Measurements from ENCODE around the gene TMEM123. TPM values are rescaled to one million over a fixed set of nuclear protein-coding genes. Genes with fewer than 3 reads are reported as not detected.
"Not testable (repeated sequence)": the region's sequence is repeated elsewhere in the genome, so short reads cannot be mapped to it uniquely, and the experiment has no call there.

Gene TMEM123
- total RNA-seq, 1 donor = 149 TPM

- no peak for DNase-seq (ENCODE audit: low read depth in 2 of 3, low spot score in 2 of 3)
Measured at GRCh38 chr11:102451041-102451680, 1.4 kb downstream of the TMEM123 start.

GRCh38 chr11:102449651-102450570, 2.7 kb downstream of the TMEM123 start:
- no peak for DNase-seq (ENCODE audit: low read depth in 2 of 3, low spot score in 2 of 3)

DNA sequence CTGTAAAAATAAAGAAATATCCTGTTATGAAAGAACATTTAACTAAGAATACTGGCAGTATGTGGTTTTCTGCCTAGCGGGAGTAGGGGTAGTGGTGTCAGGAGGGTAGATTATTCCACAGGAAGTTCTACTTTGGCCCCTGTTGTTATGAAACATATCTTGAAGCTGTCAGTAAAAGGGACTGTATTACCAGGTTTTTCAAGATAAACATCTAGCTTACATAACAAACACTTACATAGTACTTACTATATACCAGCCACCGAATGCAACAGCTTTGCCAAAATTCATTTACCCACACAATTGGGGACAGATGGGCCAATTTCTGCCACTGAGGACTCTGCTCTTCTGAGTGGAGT, 3.7 kb downstream of the TMEM123 start:
- DNase-seq (ENCODE audit: low read depth in 2 of 3, low spot score in 2 of 3) = no peak

DNA sequence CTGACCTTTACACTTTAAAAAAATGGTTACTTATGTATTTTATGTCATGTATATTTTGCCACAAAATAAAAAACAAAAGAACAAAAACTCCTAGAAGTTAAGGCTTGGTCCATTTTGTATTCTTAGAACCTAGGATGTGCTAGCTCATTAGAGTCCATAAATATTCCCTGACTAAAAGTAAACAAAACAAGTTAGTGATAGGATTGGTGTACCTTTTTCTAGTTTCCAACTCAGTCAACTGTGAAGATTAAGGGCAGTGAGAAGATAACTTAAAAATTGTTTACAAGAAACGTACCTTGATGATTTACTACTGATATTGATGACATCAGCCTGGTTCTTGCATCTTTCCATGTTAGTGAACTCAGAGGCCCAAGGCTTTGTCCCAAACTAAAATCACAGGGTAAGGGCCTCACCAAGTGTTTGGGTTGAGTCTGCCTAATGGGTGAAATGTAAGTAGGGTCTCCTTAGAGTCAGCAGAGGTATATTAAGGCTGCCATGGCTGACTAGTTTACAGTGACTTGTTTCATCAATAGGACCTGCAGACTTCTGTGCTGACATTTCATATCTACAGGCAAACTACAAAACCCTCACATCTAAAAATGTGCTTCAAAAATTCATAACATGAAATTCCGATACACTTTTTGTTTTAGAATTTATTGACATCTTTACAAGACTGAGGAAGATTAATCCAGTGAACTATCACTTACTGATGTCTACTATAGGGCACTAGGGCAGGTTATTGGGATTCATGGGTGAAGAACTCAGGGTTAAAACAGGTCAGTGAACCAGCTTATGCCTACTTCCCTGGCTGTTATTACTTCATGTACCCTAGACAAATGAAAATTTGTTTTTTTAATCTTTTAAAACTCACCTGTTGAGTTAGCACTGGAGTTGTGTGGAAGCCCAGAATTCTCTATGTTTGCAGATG, 4.4 kb downstream of the TMEM123 start:
- no peak for DNase-seq (ENCODE audit: low read depth in 2 of 3, low spot score in 2 of 3)

- DNase-seq (ENCODE audit: low read depth in 2 of 3, low spot score in 2 of 3) = no peak
Measured at GRCh38 chr11:102447193-102447592, 5.4 kb downstream of the TMEM123 start.

DNA sequence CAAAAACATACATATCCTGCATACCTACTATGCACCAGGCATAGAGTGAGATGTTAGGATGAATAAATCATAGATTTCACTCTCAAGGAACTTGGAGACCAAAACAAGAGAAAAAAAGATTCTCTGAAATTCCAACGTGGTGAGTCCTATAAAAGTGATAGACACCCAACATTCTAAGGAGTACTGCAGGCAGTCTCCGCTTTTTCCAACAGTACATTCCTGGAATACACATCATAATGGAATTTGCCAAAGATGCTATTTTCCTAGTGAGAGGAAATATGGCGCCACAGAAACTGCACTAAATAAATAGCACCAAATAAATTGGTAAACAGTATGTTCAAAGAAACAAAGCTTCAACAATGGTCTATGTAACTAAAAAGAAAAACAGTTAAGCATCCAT, 6.0 kb downstream of the TMEM123 start:
- no peak for DNase-seq (ENCODE audit: low read depth in 2 of 3, low spot score in 2 of 3)

GRCh38 chr11:102444693-102445092, 7.9 kb downstream of the TMEM123 start:
- DNase-seq (ENCODE audit: low read depth in 2 of 3, low spot score in 2 of 3) = not testable (repeated sequence)

- not testable (repeated sequence) for DNase-seq (ENCODE audit: low read depth in 2 of 3, low spot score in 2 of 3)
Measured at GRCh38 chr11:102444142-102444541, 8.4 kb downstream of the TMEM123 start.

DNA sequence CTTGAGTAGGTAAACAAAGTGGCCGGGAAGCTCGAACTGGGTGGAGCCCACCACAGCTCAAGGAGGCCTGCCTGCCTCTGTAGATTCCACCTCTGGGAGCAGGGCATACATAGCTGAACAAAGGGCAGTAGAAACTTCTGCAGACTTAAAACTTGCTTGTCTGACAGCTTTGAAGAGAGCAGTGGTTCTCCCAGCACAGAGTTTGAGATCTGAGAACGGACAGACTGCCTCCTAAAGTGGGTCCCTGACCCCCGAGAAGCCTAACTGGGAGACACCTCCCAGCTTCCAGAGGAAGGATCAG, 13.6 kb downstream of the TMEM123 start:
- DNase-seq (ENCODE audit: low read depth in 2 of 3, low spot score in 2 of 3) = not testable (repeated sequence)

- DNase-seq (ENCODE audit: low read depth in 2 of 3, low spot score in 2 of 3) = no peak
Measured at GRCh38 chr11:102438311-102439062, 14.1 kb downstream of the TMEM123 start.

GRCh38 chr11:102437727-102438126, 14.8 kb downstream of the TMEM123 start:
- DNase-seq (ENCODE audit: low read depth in 2 of 3, low spot score in 2 of 3) = no peak

DNA sequence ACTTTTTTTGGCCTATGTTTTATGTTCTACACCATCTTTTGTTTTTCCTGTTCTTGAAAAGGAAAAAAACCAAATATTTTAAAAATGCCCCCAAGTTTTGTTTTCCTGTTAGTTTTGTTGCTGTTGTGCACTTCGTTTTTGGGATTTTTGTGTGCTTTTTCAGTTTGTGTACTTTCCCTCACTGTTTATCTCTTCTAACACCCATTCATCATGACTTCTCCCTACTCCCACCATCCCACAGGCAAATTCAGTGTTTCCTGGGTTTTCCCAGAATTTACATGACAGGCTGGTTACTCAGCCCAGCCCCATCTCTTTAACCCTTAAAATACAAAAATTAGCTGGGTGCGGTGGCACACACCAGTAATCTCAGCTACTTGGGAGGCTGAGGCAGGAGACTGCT, 15.6 kb downstream of the TMEM123 start:
- DNase-seq (ENCODE audit: low read depth in 2 of 3, low spot score in 2 of 3) = no peak

DNA sequence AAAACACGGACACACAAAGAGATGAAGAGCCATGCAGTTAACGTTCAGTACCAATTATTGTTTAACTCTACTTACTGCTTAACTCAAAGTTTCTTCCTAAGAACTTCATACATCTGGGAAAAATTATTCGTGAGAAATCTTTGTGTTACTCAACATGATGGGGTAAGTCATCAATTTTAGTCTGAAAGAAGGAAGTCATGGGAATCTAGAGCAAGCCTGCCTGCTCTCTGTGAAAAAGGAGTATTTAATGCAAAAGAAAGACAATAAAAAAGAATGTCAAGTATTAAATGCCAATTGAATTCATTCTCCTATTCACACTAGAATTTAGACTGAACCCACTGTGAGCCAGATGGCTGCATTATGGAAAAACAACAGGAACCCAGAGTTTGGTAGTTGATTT, 16.0 kb downstream of the TMEM123 start:
- DNase-seq (ENCODE audit: low read depth in 2 of 3, low spot score in 2 of 3) = no peak

DNA sequence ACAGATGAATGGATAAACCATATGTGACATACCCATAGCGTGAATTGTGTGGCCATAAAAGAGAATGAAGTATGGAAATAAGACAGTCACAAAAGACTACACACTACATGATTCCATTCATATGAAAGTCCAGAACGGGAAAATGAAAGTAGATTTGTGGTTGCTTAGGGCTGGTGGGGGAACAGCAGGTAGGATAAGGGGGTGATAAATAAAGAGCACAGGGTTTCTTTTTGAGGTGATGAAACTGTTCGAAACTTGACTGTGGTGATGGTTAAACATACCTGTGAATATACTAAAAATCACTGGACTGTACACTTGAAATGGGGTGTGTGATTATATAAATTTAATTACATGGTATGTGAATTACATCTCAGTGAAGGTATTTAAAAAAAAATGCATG, 16.9 kb downstream of the TMEM123 start:
- no peak for DNase-seq (ENCODE audit: low read depth in 2 of 3, low spot score in 2 of 3)

DNA sequence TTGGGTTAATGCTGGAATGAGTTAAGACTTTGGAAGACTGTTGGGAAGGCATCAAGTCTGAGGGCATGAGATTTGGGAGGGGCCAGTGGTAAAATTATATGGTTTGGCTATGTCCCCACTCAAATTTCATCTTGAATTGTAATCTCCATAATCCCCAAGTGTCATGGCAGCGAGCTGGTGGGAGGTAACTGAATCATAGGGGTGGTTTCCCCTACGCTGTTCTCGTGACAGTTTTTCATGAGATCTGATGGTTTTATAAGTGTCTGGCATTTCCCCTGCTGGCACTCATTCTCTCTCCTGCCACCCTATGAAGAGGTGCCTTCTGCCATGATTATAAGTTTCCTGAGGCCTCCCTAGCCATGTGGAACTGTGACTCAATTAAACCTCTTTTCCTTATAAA, 19.0 kb downstream of the TMEM123 start:
- DNase-seq (ENCODE audit: low read depth in 2 of 3, low spot score in 2 of 3) = not testable (repeated sequence)

GRCh38 chr11:102432560-102432959, 20.0 kb downstream of the TMEM123 start:
- not testable (repeated sequence) for DNase-seq (ENCODE audit: low read depth in 2 of 3, low spot score in 2 of 3)

DNA sequence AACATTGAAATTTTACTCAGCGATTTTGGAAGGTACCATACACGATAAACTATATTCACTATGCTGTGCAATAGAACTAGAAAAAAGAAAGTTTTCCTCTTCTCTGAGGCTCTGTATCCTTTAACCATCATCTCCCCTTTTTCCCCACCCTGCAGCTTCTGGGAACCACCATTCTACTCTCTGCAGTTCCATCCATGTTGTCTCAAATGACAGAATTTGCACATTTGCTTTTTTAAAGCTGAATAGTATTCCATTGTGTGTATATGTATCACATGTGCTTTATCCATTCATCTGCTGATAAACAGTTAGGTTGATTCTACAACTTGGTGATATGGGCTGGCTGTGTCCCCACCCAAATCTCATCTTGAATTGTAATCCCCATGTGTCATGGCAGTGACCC, 21.2 kb downstream of the TMEM123 start:
- no peak for DNase-seq (ENCODE audit: low read depth in 2 of 3, low spot score in 2 of 3)

GRCh38 chr11:102430158-102430836, 22.3 kb downstream of the TMEM123 start:
- DNase-seq (ENCODE audit: low read depth in 2 of 3, low spot score in 2 of 3) = no peak

DNA sequence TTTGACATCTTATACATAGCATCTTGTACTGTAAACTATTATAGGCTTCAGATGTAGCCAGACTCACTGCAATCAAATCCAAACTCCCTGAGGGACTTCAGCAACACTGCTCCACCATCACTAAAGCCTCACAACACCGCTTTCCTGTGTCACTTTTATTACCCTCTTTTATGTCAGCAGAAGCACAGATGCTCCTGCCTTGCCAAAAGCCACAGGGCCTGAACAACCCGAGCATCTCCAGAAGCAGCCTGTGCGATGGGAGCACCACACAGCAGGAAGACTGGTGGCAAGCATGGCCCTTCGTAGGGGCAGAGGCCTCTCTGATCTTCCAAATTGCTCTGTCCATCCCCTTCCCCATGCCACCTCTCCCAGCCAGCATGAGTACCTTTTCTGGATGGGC, 22.9 kb downstream of the TMEM123 start:
- no peak for DNase-seq (ENCODE audit: low read depth in 2 of 3, low spot score in 2 of 3)

DNA sequence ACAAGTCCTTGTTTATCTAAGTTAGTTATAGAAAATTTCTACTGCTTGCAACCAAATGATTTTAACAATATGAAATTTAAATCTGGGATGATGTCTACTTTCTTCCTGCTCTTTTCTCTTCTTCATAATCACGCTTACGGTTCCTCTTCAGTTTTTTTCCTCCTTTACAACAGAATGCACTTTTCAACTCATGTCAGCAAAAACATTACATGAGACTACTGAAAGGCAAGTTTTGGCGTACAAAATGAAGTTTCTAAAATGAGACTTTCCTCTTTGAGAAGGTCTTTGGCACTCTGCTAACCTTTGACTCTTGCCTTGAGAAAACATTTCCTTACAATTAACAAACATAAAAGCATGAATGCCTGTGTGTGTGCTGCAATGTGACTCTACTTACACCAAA, 23.3 kb downstream of the TMEM123 start:
- DNase-seq (ENCODE audit: low read depth in 2 of 3, low spot score in 2 of 3) = no peak
